A673 (cell line): ENCODE results near the gene RAB44.

Experiments
- CTCF ChIP-seq: fragments of 300-800, 200-600 bp; sonication (generic); conservative IDR thresholded peaks from 2 replicates; pipeline ENCODE4 v1.5.1; 2017; ENCODE audit warnings: low read depth, mild to moderate bottlenecking, antibody characterized with exemption, low read length, moderate library complexity, mixed read lengths
- EZH2 ChIP-seq: fragments of 200-600 bp; sonication (generic); IDR thresholded peaks from 2 replicates; pipeline ENCODE4 v1.6.1; 2017; ENCODE audit warnings: borderline replicate concordance, low read depth, mild to moderate bottlenecking, mixed read lengths, antibody characterized with exemption, low read length; ENCODE audit not compliant: poor library complexity, severe bottlenecking

GRCh38 chr6:36655085-36655724 is 42.4 kb upstream of the RAB44 start:
- TF ChIP-seq CTCF, result no peak
- no peak for TF ChIP-seq EZH2
